ENCODE results near the gene HIPK2. TPM values are rescaled to one million over a fixed set of nuclear protein-coding genes. Genes with fewer than 3 reads are reported as not detected.

Gene HIPK2
- total and polyA plus RNA-seq, 2 experiments from 2014 or later = 7.3 to 16.9 TPM

DNA sequence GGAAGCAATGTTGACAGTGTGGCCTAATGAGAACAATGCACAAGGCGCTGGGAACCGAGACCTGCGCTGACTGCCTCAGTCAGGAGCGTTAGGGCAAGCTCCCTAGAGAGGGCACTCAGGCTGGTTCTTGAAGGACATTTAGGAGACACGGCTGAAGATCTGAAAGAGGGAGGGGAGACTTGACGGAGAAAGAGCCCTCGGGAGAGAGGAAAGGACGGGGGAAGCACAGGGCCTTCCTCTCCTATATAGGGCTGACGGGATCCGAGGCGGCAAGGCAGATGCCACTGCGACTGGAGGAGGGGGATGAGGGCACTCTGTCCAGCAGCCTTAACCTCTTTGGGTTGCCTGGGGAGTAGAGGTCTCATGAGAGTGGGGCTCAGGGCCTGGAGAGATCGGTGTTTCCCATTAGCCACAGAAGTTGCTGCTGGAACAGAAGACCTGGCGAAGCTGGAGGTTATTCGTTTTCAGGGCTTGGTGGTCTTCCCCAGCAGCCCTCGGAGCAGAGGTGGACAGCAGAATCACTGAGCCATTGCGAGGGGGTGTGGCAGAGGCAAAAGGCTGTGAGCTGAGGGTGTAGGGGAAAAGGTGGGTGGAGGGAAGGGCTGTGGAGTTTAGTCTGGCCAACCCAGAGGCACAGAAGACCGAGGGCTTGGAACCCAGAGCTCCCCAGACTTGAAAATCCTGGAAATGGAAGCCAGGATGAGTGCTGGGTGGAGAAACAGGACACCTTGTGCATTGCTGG is 218.3 kb downstream of the HIPK2 start:
- Mint-ChIP-seq H3K4me1 (peaks cover 6% of the 10 kb centered on the region; the same call in 2 of the 3 replicates), H3K9me3 (no peaks in the 10 kb centered on the region; the same call in 2 of the 3 replicates), H3K4me3 (no peak overlapping the region), H3K36me3 (ENCODE audit: low read depth) (no peaks in the 10 kb centered on the region), H3K27ac (no peak overlapping the region), H3K27me3 (ENCODE audit: insufficient read depth, low read depth, poor library complexity) (peaks cover 3% of the 10 kb centered on the region)
- Histone ChIP-seq H3K27me3 (ENCODE audit: insufficient read depth) (no peaks in the 10 kb centered on the region), H4K20me1 (replicated peaks; ENCODE audit: insufficient read depth) (no peaks in the 10 kb centered on the region), H3K36me3 (ENCODE audit: insufficient read depth) (no peaks in the 10 kb centered on the region), H3K4me1 (ENCODE audit: insufficient read depth) (0 out of 2 replicates have a peak, but pooled peaks cover 3% of the 10 kb centered on the region), H3K79me2 (replicated peaks; ENCODE audit: insufficient read depth) (no peaks in the 10 kb centered on the region), H3K4me3 (no peak overlapping the region), H3K4me2 (no peak overlapping the region), H2AFZ (no peak overlapping the region), H3K27ac (ENCODE audit: low read depth) (no peak overlapping the region), H3F3A (replicated peaks; ENCODE audit: low read depth) (no peaks in the 10 kb centered on the region), H3K9me2 (ENCODE audit: insufficient read depth) (no peaks in the 10 kb centered on the region)
- no peak for DNase-seq (ENCODE audit: low spot score)
- TF ChIP-seq EZH2phosphoT487 (IDR thresholded peaks at IDR 0.05; ENCODE audit: unreplicated experiment) = no peak
- TF ChIP-seq POLR2AphosphoS5 (IDR thresholded peaks at IDR 0.05; ENCODE audit: low read depth) = no peak
- no peak for TF ChIP-seq CREB1 (CRISPR knock-in tag; IDR thresholded peaks at IDR 0.05; ENCODE audit: low read depth)
- TF ChIP-seq EZH2 (IDR thresholded peaks at IDR 0.05; ENCODE audit: low read depth, unreplicated experiment) = no peak
- no peak for ATAC-seq

DNA sequence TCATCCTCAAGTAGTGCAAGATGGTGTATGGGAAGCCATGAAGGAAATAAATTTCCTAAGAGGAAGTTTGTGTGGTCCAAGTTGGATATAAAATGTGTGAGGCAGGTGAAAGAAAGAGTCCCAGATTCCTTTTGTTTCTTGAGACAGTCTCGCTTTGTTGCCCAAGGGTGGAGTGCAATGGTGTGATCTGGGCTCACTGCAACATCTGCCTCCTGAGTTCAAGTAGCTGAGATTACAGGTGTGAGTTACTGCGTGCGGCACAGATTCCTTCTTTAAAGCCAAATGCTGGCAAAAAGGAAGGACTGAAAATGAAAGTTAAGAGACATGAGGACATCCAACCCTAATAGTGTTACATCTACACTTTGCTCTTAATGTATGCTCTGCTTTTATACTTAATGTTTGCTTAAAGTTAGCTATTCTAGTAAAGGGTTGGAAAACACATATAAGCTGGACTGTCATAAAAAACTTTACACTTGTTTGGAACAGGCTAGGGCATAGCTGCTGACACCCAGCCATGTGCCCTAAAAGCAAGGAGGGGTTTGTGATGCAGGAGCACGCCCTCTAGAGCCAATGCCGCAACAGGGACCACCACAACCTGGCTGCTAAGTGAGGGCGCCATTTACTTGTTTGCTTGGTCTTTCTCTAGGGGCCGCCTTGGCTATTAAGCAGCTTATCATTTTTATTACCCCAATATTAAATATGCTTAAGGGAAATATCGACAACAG is 219.8 kb downstream of the HIPK2 start:
- DNase-seq (ENCODE audit: low spot score) (peak; percentile 57), ATAC-seq (peak; percentile 73)
- Histone ChIP-seq H3K27ac (ENCODE audit: low read depth) (no peak overlapping the region), H4K20me1 (replicated peaks; ENCODE audit: insufficient read depth) (no peaks in the 10 kb centered on the region), H3K27me3 (ENCODE audit: insufficient read depth) (no peaks in the 10 kb centered on the region), H3K4me1 (ENCODE audit: insufficient read depth) (peaks cover 6% of the 10 kb centered on the region; the same call in 1 of the 2 replicates), H3K36me3 (ENCODE audit: insufficient read depth) (no peaks in the 10 kb centered on the region), H3F3A (replicated peaks; ENCODE audit: low read depth) (no peaks in the 10 kb centered on the region), H3K4me3 (no peak overlapping the region), H3K4me2 (no peak overlapping the region), H2AFZ (peak overlapping the region; percentile 29; the same call in 1 of the 2 replicates), H3K79me2 (replicated peaks; ENCODE audit: insufficient read depth) (no peaks in the 10 kb centered on the region), H3K9me2 (ENCODE audit: insufficient read depth) (peaks cover 4% of the 10 kb centered on the region; the same call in 1 of the 2 replicates)
- TF ChIP-seq STAT1 (IDR thresholded peaks at IDR 0.05; ENCODE audit: unreplicated experiment) = no peak
- TF ChIP-seq, protein P1, sequence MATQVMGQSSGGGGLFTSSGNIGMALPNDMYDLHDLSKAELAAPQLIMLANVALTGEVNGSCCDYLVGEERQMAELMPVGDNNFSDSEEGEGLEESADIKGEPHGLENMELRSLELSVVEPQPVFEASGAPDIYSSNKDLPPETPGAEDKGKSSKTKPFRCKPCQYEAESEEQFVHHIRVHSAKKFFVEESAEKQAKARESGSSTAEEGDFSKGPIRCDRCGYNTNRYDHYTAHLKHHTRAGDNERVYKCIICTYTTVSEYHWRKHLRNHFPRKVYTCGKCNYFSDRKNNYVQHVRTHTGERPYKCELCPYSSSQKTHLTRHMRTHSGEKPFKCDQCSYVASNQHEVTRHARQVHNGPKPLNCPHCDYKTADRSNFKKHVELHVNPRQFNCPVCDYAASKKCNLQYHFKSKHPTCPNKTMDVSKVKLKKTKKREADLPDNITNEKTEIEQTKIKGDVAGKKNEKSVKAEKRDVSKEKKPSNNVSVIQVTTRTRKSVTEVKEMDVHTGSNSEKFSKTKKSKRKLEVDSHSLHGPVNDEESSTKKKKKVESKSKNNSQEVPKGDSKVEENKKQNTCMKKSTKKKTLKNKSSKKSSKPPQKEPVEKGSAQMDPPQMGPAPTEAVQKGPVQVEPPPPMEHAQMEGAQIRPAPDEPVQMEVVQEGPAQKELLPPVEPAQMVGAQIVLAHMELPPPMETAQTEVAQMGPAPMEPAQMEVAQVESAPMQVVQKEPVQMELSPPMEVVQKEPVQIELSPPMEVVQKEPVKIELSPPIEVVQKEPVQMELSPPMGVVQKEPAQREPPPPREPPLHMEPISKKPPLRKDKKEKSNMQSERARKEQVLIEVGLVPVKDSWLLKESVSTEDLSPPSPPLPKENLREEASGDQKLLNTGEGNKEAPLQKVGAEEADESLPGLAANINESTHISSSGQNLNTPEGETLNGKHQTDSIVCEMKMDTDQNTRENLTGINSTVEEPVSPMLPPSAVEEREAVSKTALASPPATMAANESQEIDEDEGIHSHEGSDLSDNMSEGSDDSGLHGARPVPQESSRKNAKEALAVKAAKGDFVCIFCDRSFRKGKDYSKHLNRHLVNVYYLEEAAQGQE (IDR thresholded peaks at IDR 0.05; ENCODE audit: unreplicated experiment) = no peak
- no peak for TF ChIP-seq NANOG (IDR thresholded peaks at IDR 0.05; ENCODE audit: borderline replicate concordance)
- TF ChIP-seq, protein P2, sequence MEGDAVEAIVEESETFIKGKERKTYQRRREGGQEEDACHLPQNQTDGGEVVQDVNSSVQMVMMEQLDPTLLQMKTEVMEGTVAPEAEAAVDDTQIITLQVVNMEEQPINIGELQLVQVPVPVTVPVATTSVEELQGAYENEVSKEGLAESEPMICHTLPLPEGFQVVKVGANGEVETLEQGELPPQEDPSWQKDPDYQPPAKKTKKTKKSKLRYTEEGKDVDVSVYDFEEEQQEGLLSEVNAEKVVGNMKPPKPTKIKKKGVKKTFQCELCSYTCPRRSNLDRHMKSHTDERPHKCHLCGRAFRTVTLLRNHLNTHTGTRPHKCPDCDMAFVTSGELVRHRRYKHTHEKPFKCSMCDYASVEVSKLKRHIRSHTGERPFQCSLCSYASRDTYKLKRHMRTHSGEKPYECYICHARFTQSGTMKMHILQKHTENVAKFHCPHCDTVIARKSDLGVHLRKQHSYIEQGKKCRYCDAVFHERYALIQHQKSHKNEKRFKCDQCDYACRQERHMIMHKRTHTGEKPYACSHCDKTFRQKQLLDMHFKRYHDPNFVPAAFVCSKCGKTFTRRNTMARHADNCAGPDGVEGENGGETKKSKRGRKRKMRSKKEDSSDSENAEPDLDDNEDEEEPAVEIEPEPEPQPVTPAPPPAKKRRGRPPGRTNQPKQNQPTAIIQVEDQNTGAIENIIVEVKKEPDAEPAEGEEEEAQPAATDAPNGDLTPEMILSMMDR (conservative IDR thresholded peaks at IDR 0.05; ENCODE audit: low read depth in 2 of 2) = peak; percentile 49 to 84
- no peaks in the 10 kb centered on the region; the same call in 2 of the 3 replicates for H3K36me3 Mint-ChIP-seq (ENCODE audit: low read depth)
- no peaks in the 10 kb centered on the region; the same call in 2 of the 3 replicates for H3K9me3 Mint-ChIP-seq
- H3K4me1 Mint-ChIP-seq = peaks cover 13% of the 10 kb centered on the region
- no peak overlapping the region for H3K4me3 Mint-ChIP-seq
- peaks cover 8% of the 10 kb centered on the region for H3K27me3 Mint-ChIP-seq (ENCODE audit: insufficient read depth, low read depth, poor library complexity)
- H3K27ac Mint-ChIP-seq = no peak overlapping the region

Data from GM23338 (cell line).